Neural cell (in vitro differentiated cells): ENCODE results near the gene SLC30A9. TPM values are rescaled to one million over a fixed set of nuclear protein-coding genes. Genes with fewer than 3 reads are reported as not detected.

Experiments
- H2AFZ ChIP-seq: fragments of 200-600, 300-800 bp; sonication (generic), shearing (Covaris generic); 2 replicates; pipeline ENCODE4 v1.6.0; 2014; ENCODE audit warnings: low read depth, mild to moderate bottlenecking, antibody characterized with exemption, low read length, moderate library complexity
- H3F3A ChIP-seq: fragments of 200-600 bp; shearing (Covaris generic); 2 replicates; pipeline ENCODE4 v1.6.1; 2016; ENCODE audit warnings: mild to moderate bottlenecking, moderate library complexity, mixed read lengths, antibody characterized with exemption, low read length; ENCODE audit not compliant: insufficient read depth, poor library complexity, severe bottlenecking
- H3K27ac ChIP-seq: fragments of 200-600, 300-800 bp; sonication (generic), shearing (Covaris generic); 2 replicates; pipeline ENCODE4 v1.5.1; 2014; ENCODE audit warnings: mild to moderate bottlenecking, low read length, moderate library complexity
- H3K27me3 ChIP-seq: fragments of 300-800, 200-600 bp; sonication (generic), shearing (Covaris generic); 2 replicates; pipeline ENCODE4 v1.6.0; 2014; ENCODE audit warnings: mild to moderate bottlenecking, low read depth, low read length, moderate library complexity; ENCODE audit not compliant: insufficient read depth
- H3K36me3 ChIP-seq: fragments of 300-800, 200-600 bp; sonication (generic), shearing (Covaris generic); 2 replicates; pipeline ENCODE4 v1.5.1; 2014; ENCODE audit warnings: mild to moderate bottlenecking, antibody characterized with exemption, low read length, moderate library complexity; ENCODE audit not compliant: insufficient read depth
- H3K4me2 ChIP-seq: fragments of 300-800, 200-600 bp; sonication (generic), shearing (Covaris generic); 2 replicates; pipeline ENCODE4 v1.6.0; 2014; ENCODE audit warnings: mild to moderate bottlenecking, low read length
- H3K4me3 ChIP-seq: fragments of 300-800, 200-600 bp; sonication (generic), shearing (Covaris generic); 2 replicates; pipeline ENCODE4 v1.5.1; 2014; ENCODE audit warnings: mild to moderate bottlenecking, low read length, moderate library complexity
- H3K79me2 ChIP-seq: fragments of 200-600 bp; shearing (Covaris generic); replicated peaks from 2 replicates; pipeline ENCODE4 v1.6.0; 2014; ENCODE audit warnings: mild to moderate bottlenecking, low read length, moderate library complexity; ENCODE audit not compliant: insufficient read depth
- H3K9ac ChIP-seq: fragments of 300-800, 200-600 bp; sonication (generic), shearing (Covaris generic); 2 replicates; pipeline ENCODE4 v1.6.1; 2016; ENCODE audit warnings: mild to moderate bottlenecking, low read length, mixed read lengths
- H3K9me2 ChIP-seq: fragments of 200-600 bp; shearing (Covaris generic); 2 replicates; pipeline ENCODE4 v1.6.1; 2016; ENCODE audit warnings: mild to moderate bottlenecking, low read length, mixed read lengths; ENCODE audit not compliant: insufficient read depth
- H3K9me3 ChIP-seq: fragments of 200-600, 300-800 bp; sonication (generic), shearing (Covaris generic); 2 replicates; pipeline ENCODE4 v1.6.1; 2016; ENCODE audit warnings: mild to moderate bottlenecking, mixed run types, low read length, moderate library complexity, mixed read lengths
- H4K20me1 ChIP-seq: fragments of 200-600 bp; shearing (Covaris generic); 2 replicates; pipeline ENCODE4 v1.6.1; 2016; ENCODE audit warnings: mild to moderate bottlenecking, mixed run types; ENCODE audit not compliant: insufficient read depth
- EP300 ChIP-seq: fragments of 450-650 bp; conservative IDR thresholded peaks from 2 replicates; pipeline ENCODE4 v1.6.1; 2014; ENCODE audit warnings: antibody characterized with exemption, mild to moderate bottlenecking, moderate library complexity; ENCODE audit not compliant: poor library complexity, severe bottlenecking
- EZH2 ChIP-seq: fragments of 200-600, 300-800 bp; shearing (Covaris generic), sonication (generic); IDR thresholded peaks from 2 replicates; pipeline ENCODE4 v1.6.1; 2014; ENCODE audit warnings: antibody characterized with exemption, low read length, borderline replicate concordance, mild to moderate bottlenecking; ENCODE audit not compliant: insufficient read depth, poor library complexity, severe bottlenecking
- MXI1 ChIP-seq: fragments of 450-650 bp; conservative IDR thresholded peaks from 2 replicates; pipeline ENCODE4 v1.6.1; 2014; ENCODE audit warnings: antibody characterized with exemption, mild to moderate bottlenecking; ENCODE audit not compliant: poor library complexity, severe bottlenecking
- POLR2AphosphoS5 ChIP-seq: IDR thresholded peaks from 2 replicates; pipeline ENCODE4 v1.6.1; 2012
- RAD21 ChIP-seq: fragments of 450-650 bp; conservative IDR thresholded peaks from 2 replicates; pipeline ENCODE4 v1.6.1; 2014; ENCODE audit warnings: antibody characterized with exemption, mild to moderate bottlenecking, moderate library complexity
- SMC3 ChIP-seq: fragments of 450-650 bp; conservative IDR thresholded peaks from 2 replicates; pipeline ENCODE4 v1.6.1; 2014; ENCODE audit warnings: antibody characterized with exemption, mild to moderate bottlenecking, moderate library complexity; ENCODE audit not compliant: poor library complexity
- TAF1 ChIP-seq: IDR thresholded peaks from 2 replicates; pipeline ENCODE4 v1.6.1; 2012; ENCODE audit warnings: low read depth
- polyA plus RNA-seq: library from polyadenylated mRNA; depleted of rRNA; stranded (reverse); fragments of >200 nt; gene quantifications from 2 replicates; pipeline ENCODE4 v1.2.3, GENCODE V29; 2014
- TF ChIP-seq, protein P1 (sequence below): fragments of 450-650 bp; IDR thresholded peaks from 2 replicates; pipeline ENCODE4 v1.5.1; 2014; ENCODE audit warnings: antibody characterized with exemption, mild to moderate bottlenecking, moderate library complexity; ENCODE audit not compliant: poor library complexity, severe bottlenecking
- TF ChIP-seq, protein P2 (sequence below): IDR thresholded peaks from 2 replicates; pipeline ENCODE4 v1.6.1; 2012; ENCODE audit warnings: borderline replicate concordance

SLC30A9 gene
- polyA plus RNA-seq, 1 donor from 2014 or later, result 109 TPM

DNA sequence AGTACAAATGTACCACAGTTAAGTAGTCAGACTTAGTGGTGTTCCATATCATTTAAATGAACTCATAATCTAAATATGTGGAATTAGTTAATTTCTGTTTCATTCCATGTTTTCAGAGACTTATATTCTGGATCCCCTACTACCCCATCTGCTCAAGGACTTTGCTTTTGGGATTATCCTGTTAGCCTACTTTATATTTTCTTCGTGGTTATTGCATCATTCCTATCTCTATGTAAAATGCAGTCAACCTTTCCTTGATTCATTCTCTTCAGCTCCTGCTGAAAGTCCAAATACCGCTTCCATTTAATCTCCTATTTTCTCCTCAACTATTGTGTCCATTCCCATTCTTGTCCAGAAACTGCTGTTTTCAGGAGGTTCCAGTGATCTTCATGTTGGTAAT, 25.1 kb downstream of the SLC30A9 start:
- Histone ChIP-seq H3K27ac (no peak overlapping the region), H3K4me2 (no peak overlapping the region), H3K36me3 (no peaks in the 10 kb centered on the region), H2AFZ (no peak overlapping the region), H3K79me2 (peaks cover 4% of the 10 kb centered on the region), H3K9me2 (no peaks in the 10 kb centered on the region), H3K27me3 (no peaks in the 10 kb centered on the region), H3K4me3 (no peak overlapping the region), H3K9me3 (no peaks in the 10 kb centered on the region), H3F3A (no peaks in the 10 kb centered on the region), H3K9ac (no peak overlapping the region), H4K20me1 (no peaks in the 10 kb centered on the region)
- TF ChIP-seq RAD21 (no peak), EZH2 (no peak), EP300 (no peak), TAF1 (no peak), SMC3 (no peak), MXI1 (no peak), POLR2AphosphoS5 (no peak)
- TF ChIP-seq, protein P1, sequence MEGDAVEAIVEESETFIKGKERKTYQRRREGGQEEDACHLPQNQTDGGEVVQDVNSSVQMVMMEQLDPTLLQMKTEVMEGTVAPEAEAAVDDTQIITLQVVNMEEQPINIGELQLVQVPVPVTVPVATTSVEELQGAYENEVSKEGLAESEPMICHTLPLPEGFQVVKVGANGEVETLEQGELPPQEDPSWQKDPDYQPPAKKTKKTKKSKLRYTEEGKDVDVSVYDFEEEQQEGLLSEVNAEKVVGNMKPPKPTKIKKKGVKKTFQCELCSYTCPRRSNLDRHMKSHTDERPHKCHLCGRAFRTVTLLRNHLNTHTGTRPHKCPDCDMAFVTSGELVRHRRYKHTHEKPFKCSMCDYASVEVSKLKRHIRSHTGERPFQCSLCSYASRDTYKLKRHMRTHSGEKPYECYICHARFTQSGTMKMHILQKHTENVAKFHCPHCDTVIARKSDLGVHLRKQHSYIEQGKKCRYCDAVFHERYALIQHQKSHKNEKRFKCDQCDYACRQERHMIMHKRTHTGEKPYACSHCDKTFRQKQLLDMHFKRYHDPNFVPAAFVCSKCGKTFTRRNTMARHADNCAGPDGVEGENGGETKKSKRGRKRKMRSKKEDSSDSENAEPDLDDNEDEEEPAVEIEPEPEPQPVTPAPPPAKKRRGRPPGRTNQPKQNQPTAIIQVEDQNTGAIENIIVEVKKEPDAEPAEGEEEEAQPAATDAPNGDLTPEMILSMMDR, result no peak
- TF ChIP-seq, protein P2, sequence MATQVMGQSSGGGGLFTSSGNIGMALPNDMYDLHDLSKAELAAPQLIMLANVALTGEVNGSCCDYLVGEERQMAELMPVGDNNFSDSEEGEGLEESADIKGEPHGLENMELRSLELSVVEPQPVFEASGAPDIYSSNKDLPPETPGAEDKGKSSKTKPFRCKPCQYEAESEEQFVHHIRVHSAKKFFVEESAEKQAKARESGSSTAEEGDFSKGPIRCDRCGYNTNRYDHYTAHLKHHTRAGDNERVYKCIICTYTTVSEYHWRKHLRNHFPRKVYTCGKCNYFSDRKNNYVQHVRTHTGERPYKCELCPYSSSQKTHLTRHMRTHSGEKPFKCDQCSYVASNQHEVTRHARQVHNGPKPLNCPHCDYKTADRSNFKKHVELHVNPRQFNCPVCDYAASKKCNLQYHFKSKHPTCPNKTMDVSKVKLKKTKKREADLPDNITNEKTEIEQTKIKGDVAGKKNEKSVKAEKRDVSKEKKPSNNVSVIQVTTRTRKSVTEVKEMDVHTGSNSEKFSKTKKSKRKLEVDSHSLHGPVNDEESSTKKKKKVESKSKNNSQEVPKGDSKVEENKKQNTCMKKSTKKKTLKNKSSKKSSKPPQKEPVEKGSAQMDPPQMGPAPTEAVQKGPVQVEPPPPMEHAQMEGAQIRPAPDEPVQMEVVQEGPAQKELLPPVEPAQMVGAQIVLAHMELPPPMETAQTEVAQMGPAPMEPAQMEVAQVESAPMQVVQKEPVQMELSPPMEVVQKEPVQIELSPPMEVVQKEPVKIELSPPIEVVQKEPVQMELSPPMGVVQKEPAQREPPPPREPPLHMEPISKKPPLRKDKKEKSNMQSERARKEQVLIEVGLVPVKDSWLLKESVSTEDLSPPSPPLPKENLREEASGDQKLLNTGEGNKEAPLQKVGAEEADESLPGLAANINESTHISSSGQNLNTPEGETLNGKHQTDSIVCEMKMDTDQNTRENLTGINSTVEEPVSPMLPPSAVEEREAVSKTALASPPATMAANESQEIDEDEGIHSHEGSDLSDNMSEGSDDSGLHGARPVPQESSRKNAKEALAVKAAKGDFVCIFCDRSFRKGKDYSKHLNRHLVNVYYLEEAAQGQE, result no peak

DNA sequence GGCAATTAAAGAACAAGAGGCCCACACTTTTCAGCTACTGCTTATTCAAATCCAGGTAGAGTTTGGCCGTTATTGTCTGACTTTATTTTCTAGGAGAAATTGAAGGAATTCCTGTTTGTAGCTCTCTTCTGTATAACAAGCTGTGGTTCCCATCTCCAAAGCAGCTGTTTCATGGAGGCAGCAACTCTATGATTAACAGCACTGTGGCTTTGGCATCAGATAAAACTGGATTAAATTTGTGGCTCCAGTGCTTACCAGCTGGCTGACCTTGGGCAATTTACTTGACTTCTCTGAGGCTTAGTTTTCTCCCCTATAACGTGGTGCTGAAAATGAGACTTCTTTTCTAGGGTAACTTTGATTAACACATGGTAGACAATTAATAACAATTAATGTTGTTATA, 28.1 kb downstream of the SLC30A9 start:
- H3K79me2 ChIP-seq, result peaks cover 3% of the 10 kb centered on the region
- no peak overlapping the region for H3K27ac ChIP-seq
- H2AFZ ChIP-seq, result no peak overlapping the region
- no peak overlapping the region for H3K4me2 ChIP-seq
- no peak overlapping the region for H3K9ac ChIP-seq
- TF ChIP-seq SMC3 (no peak), TAF1 (no peak), MXI1 (no peak), EP300 (no peak), RAD21 (no peak), EZH2 (no peak), POLR2AphosphoS5 (no peak)
- TF ChIP-seq, protein P1, result no peak
- TF ChIP-seq, protein P2, result no peak
- no peaks in the 10 kb centered on the region for H4K20me1 ChIP-seq
- no peaks in the 10 kb centered on the region for H3K9me2 ChIP-seq
- H3K9me3 ChIP-seq, result no peaks in the 10 kb centered on the region
- H3K4me3 ChIP-seq, result no peak overlapping the region
- no peaks in the 10 kb centered on the region for H3K36me3 ChIP-seq
- H3K27me3 ChIP-seq, result no peaks in the 10 kb centered on the region
- no peaks in the 10 kb centered on the region for H3F3A ChIP-seq
